HG02678 (cell line): Measurements from ENCODE around the gene ENPP4.
"Not testable (repeated sequence)": the region's sequence is repeated elsewhere in the genome, so short reads cannot be mapped to it uniquely, and the experiment has no call there.

Source experiments
- ATAC-seq: cut with Tn5 transposase; IDR thresholded peaks from one replicate; pipeline ENCODE4 v1.9.1; 2021; ENCODE audit warnings: mild to moderate bottlenecking, moderate library complexity; ENCODE audit not compliant: unreplicated experiment

ENPP4 gene, protein sequence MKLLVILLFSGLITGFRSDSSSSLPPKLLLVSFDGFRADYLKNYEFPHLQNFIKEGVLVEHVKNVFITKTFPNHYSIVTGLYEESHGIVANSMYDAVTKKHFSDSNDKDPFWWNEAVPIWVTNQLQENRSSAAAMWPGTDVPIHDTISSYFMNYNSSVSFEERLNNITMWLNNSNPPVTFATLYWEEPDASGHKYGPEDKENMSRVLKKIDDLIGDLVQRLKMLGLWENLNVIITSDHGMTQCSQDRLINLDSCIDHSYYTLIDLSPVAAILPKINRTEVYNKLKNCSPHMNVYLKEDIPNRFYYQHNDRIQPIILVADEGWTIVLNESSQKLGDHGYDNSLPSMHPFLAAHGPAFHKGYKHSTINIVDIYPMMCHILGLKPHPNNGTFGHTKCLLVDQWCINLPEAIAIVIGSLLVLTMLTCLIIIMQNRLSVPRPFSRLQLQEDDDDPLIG

DNA sequence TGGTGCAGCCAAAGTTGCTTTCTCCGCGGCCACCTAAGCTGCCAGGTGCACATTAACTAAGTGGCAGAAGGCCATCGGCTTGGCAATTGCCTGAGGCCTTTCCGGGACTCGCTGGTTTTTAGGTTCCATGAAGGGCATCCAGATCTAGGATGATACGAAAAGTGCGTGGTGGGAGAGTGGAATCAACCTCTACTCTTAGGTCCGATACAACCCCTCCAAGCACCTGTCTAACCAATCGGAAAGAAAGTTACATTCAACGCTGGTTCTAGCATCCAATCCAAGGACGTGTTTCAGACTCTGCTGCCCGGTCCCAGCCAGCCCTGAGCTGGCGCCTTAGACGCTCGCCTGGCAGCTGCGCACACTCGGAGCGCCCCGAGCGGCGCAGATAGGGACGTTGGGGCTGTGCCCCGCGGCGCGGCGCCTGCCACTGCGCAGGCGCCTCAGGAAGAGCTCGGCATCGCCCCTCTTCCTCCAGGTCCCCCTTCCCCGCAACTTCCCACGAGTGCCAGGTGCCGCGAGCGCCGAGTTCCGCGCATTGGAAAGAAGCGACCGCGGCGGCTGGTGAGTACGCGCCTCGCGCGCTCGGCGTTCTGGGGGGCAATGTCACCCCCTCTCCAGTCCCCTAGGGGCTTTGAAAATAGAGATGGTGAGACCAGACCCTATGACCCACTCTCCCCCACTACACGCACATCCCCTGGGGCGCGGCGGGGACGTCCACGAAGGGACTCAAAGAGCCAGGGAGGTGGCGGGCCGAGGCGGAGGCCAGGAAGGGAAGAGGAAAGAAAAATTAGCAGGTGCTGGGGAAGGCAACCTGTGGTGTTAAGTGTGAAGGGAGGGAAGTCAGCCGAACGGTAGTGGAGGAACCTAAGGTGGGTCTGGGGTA is at the start of gene ENPP4:
TSS of gene ENPP4 (plus strand) at position 361 of the 883 bp plus-strand sequence. CDS start 9,595 bp downstream, outside the sequence.
- ATAC-seq, result peak; percentile 96

DNA sequence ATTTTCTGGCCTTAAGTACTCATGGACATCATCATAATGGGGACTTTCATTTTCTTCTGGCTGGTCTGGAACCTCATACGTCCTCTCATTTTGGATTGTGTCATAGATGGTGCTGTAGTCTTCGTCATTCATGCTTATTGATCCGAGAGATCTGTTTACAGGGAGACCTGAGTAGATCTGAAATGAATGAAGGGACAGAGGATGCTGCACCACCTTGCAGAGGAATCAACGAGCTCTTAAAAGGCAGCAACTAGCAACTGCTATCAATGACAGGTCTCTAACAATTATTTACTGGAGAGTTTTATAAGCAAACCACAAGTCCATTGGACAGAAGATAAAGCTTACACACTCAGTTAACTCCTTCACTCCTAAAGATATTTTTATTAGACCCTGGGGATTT is 49.7 kb upstream of the ENPP4 start:
- ATAC-seq, result no peak

DNA sequence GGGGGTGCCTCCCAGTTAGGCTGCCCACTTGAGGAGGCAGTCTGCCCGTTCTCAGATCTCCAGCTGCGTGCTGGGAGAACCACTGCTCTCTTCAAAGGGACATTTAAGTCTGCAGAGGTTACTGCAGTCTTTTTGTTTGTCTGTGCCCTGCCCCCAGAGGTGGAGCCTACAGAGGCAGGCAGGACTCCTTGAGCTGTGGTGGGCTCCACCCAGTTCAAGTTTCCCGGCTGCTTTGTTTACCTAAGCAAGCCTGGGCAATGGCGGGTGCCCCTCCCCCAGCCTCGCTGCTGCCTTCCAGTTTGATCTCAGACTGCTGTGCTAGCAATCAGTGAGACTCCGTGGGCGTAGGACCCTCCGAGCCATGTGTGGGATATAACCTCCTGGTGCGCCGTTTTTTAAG is 44.1 kb upstream of the ENPP4 start:
- not testable (repeated sequence) for ATAC-seq

DNA sequence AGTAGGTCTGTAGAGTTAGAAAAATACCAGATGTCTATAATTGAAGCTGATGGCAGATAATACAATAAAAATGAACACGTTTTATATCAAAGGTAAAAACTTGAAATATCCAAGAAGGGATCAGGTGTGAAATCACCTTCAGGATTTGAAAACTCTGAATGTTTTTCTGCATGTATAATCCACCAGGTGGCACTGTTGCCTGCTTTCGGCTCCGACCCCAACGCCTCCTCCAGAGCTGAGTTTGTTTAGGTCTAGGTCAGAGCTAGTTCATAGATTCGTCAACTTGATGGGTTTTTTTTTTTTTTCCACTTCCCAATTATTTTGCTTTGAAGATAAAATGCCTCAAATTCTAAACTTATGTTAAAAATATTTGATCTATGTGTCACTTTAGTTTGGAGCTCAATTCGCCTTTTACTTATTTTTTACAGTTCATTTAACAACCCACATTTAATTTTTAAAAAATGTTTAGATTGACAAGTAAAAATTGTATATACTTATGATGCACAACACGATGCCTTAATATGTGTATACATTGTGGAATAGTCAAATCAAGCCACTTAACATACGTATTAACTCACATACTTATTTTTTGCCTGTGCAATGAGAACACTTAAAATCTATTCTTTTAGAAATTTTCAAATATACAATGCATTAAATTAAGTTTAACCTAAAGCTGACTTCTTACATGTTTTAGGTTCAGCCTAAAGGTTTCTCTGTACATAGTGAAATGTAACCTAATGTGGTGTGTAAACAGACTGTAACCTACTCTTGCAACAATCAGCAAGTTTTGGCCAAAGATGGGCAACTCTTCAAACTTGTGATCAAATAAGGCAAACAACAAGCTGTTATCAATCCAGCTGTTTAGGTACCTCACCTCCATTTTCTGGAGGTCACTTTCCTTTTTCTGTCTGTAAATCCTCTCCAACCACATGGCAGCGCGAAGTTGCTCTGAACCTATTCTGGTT is 39.4 kb upstream of the ENPP4 start:
- ATAC-seq, result peak; percentile 56

DNA sequence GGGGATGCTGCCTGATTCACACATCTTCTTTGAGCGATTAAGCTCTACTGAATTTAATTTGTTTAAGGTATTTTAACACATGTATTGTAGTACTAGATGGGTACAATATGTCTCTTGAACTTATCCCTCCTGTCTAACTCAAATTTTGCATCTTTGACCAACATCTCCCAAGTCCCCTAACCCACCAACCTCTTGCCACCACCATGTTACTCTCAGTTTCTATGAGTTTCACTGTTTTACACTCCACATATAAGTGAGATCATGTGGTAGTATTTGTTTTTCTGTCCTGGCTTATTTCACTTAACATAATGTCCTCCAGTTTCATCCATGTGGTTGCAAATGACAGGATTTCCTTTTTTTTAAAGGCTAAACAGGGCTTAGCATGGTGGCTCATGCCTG is 38.7 kb upstream of the ENPP4 start:
- no peak for ATAC-seq

DNA sequence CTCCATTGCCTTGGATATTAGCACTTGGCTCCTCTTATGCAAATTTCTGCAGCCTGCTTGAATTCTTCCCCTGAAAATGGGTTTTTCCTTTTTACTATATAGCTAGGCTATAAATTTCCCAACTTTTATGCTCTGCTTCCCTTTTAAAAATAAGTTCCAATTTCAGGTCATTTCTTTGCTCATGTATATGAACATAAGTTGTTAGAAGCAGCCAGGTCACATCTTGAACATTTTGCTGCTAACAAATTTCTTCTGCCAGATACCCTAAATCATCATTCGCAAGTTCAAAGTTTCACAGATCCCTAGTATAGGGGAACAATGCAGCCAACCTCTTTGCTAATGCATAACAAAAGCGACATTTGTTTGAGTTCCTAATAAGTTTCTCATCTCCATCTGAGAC is 34.5 kb upstream of the ENPP4 start:
- ATAC-seq, result no peak

DNA sequence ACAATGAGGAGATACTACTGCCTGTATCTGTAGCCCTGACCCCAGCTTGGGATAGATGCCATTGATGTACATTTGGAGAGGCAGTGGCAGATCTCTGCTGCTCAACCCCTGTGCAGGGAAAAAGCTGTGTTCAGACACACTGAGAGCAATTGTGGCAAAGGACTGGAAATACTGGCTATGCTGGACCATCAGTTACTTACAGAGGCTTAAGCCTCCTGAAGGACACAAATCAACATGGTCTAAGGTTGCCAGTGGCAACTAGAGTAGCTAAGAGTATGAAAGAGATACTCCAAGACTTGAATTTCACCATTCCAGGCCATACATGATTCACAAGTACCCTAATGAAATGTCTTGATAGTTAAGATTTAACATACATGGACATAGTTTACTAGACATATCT is 32.4 kb upstream of the ENPP4 start:
- no peak for ATAC-seq

DNA sequence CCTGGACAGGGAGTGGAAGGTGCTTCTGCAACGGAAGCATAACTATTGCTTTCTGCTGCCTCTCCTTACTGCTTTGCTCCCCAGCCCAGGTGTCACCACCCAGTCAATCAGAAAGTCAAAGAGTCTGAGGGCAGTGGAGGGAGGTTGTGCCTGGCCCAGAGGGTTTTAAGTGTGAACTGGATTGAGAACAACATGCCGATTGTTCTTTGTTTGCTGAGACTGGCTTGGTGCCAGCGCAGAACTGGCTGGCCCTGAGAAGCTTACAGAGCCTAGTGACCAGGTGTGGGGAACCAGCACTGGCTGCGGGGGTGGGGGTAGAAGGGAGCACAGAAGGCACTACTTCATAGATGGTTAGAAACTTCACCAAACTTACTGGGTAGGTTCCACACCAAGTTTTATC is 31.1 kb upstream of the ENPP4 start:
- no peak for ATAC-seq

DNA sequence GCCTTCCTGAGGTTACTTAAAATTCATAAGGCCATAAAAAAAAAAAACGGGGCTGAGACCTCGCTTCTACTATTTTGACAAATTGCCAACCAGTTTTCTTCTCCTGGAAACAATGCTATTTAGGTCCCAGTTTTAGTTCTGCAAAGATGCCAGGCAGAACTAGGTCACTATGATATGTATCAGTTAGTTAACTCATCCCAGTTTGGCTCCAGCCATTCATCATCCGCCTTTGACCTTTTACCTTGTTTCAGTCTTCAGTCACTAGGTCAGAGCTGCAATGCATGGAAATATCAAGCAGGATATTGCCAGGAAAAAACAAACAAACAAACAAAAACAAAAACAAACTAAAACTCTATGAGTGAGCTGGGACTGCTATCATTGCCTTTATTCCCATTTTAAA is 29.8 kb upstream of the ENPP4 start:
- ATAC-seq, result no peak

DNA sequence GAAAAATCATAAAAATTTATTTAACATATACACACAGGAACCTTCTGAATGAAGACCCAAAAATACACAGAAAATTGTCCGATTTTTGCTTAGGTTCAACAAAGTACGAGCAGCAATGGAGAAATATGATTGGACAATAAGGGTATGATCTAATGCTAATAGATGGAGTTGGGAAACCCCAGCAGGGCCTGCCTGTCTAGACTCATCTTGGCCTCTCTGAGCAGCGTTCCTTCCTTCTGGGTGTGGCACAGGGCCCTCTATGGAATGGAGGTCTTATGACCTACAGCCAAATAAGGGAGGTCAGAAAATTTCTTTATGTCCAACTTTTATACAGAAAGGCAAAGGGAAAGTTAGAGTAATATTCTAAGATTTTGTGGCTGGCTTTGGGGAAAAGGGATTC is 27.7 kb upstream of the ENPP4 start:
- ATAC-seq, result no peak

DNA sequence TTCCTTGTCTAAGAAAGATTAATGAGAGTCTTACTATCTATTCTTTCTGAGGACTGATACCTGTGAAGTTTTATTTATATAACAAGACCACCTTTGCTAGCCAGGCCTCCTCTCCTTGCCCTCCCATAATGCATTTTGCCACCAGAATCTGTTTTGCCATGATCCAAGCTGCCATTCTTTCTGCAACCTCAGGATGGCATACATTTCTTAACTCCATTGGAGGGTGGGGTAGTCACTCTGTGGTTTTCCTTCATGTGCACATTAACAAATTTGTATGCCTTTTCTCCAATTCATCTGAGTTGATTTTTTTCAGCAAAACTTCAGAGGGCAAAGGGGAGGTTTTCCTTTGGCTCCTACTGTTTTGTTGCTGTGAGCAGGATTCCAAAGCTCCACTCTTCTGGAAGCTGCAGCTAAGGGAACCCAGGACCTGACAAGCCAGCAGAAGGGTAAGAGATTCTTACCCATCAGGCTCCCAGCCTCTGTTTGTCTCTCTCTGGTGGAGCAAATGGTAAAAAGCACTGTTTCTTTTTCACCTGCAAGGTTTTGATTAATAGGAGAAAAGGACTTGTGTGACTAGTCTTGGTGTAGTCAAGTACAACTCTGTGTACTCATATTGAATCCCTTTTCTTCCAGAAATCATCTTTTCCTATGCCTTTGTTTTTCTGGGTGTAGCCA is 26.2 kb upstream of the ENPP4 start:
- peak; percentile 11 for ATAC-seq

DNA sequence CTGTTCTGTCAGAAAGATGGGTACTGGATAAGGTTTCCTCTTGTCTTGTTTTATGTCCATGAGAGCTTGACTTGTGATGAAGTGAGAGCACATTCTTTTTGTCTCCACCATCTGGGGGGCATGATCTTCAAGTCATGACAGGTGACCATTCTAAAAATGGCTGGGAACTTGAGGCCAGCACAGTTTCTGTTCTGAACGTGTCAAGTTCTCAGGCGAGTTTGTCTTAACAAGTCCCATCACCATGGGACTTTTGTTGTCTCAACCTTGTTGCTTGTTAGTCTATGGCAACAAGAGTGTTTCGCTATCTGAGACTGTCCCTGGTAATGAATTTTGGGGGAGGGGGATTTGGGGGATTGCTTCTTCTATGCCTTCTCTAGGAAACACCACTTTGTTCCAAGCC is 25.6 kb upstream of the ENPP4 start:
- peak; percentile 78 for ATAC-seq

DNA sequence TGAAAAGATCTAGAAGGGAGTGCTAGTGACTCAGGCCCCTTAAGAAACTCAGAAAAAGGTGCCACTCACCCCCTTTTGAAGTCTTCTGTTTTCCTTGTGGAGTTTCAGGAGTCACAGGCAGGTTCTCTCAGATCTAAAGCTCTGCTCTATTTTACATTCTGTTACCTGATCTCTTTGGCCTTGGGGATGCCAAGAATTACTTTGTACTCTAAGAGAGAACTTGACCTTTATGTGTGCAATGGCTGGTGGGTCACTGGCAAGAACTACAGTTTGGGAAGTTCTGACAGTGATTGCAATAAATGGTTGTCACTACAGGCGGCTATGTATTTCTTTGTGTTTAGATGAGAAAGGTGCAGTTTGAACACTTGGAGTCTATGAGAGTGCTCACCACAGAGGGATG is 24.2 kb upstream of the ENPP4 start:
- no peak for ATAC-seq

DNA sequence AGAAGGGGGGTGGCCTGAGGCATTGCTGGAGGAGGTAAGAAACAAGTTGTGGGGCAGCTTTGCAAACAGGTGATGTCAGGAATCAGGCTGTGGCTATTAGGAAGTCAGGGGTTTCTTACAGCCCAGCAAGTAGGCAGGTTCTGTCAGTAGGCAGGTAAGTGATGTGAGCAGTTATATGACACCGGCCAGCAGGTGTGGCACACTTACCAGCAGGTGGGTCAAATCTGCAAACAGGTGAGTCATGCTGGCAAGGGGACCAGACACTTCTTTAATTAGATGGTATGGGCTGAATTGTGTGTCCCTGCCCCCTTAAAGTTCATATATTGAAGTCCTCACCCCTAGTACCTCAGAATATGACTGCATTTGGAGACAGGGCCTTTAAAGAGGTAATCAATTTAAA is 16.4 kb upstream of the ENPP4 start:
- no peak for ATAC-seq

DNA sequence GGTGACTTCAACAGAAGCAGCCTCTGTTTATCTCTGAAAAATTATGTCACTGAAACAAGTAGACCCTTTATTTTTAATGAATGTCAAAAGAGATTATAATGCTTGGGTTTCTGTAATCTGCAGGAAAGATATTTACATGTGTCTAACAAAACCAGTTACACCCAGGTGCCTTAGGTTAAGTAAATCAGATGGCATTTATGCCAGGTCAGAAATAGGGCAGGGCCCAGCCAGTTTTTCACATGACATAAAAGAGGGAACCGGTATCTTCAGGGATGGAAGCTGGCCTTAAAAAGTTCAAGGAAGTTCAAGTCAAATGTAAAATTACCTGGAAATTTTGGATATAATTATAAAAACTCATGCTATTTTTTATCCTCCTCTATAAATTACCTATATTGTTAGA is 14.2 kb upstream of the ENPP4 start:
- no peak for ATAC-seq

DNA sequence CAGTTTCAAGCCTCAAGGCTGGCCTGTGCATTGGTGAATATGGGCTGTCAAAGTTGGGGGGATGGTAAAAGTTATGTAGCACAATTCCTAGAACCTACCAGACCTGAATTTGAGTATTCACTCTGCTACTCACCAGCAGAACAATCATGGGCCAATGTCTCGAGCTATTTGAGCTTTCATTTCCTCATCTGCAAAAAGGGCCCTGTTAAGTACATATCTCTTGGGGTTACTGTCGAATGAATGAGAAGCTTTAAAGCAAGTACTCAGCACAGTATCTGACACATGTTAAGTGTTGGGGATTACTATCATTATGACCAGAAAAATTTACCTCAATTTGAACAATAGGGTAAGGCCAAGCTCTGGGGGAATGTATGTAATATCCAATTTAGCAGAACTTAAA is 13.5 kb upstream of the ENPP4 start:
- no peak for ATAC-seq

DNA sequence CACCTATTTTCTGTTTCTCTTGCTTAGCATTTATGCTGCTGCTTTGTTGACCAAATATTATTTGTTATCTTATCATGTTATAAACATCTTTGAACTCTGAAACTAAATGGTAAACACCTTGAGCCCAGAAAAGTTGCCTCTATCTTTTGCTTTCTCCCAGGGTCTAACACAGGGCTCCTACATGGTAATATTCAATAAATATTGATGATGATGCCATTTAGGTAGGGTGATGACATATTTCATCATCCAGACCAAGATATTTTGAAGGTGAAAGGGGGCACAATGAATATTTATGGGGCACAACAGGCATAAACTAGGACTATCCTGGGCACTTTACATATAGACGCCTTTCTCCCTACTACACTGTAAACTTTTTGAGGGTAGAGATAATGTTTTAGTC is 11.6 kb upstream of the ENPP4 start:
- ATAC-seq, result no peak

DNA sequence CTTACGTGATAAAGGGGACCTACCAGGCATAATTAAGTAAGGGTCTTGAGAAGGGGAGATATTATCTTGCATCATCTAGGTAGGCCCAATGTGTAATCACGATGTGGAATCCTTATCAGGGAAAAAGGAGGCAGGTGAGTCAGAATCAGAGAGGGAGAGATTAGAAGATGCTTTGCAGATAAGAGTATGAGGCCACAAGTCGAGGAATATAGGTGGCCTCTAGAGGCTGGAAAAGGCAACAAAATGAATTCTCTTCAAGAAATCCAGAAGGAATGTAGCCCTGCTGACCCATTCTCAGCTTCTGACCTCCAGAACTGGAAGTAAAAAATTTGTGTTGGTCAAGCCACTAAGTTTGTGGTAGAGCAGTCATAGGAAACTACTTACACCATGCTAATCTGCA is 11.0 kb upstream of the ENPP4 start:
- ATAC-seq, result no peak

DNA sequence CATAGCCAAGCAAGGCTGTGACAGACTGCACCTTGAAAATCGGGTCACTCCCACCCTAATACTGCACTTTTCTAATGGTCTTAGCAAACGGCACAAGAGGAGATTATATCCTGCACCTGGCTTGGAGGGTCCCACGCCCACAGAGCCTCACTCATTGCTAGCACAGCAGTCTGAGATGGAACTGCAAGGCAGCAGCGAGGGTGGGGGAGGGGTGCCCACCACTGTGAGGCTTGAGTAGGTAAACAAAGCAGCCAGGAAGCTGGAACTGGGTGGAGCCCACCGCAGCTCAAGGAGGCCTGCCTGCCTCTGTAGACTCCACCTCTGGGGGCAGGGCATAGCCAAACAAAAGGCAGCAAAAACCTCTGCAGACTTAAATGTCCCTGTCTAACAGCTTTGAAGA is 10.1 kb upstream of the ENPP4 start:
- not testable (repeated sequence) for ATAC-seq

DNA sequence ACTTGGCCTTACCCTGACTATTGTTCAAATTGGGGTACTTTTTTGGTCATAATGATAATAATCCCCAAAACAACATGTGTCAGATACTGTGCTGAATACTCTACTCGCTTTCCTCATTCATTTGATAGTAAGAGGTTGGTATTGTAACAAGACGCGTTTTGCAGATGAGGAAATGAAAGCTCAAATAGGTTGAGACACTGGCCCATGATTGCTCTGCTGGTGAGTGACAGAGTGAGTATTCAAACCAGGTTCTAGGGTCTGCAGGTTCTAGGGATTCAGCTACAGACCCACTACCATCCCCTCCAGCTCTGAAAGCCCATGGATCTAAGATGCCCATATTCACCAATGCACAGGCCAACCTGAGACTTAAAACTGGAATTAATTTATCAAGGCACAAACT is 1.3 kb upstream of the ENPP4 start:
- ATAC-seq, result peak; percentile 31
